HG03045 (cell line): ENCODE measurements around the gene TMEM86B.

Source experiments
- ATAC-seq: cut with Tn5 transposase; IDR thresholded peaks from one replicate; pipeline ENCODE4 v1.9.1; 2021; ENCODE audit warnings: mild to moderate bottlenecking, moderate library complexity; ENCODE audit not compliant: unreplicated experiment

Gene TMEM86B, protein sequence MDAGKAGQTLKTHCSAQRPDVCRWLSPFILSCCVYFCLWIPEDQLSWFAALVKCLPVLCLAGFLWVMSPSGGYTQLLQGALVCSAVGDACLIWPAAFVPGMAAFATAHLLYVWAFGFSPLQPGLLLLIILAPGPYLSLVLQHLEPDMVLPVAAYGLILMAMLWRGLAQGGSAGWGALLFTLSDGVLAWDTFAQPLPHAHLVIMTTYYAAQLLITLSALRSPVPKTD

DNA sequence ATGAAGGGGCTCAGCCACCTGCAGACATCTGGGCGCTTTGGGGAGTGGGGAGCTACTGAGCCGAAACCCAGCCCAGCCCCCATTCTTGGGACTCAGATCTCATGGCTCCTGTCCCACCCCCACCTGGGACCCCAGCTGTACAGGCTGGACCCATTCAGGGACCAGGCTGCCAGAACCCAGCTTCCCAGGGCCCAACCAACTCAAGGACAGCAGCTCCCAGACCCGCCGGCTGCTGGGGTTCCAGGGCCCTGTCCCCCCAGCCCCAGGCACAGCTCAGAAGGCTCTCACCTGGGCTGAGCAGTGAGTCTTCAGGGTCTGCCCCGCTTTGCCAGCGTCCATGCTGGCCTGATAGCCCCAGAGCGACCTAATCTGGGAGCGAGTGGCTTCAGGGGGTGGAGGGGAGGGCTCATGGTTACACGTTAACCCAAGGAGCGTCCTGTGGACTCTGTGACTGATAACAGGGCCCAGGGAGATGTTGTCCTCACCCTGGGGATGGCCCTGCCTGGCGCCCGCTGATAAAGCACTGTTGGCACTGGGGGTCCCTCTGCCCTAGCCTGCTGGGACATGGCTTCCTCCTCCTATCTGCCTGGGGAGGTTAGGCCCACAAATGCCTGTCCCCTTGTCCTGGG is at the start of gene TMEM86B:
TMEM86B (minus strand) TSS at position 361 of the 629 bp plus-strand sequence; CDS start at position 339, 22 bp downstream.
- no peak for ATAC-seq

DNA sequence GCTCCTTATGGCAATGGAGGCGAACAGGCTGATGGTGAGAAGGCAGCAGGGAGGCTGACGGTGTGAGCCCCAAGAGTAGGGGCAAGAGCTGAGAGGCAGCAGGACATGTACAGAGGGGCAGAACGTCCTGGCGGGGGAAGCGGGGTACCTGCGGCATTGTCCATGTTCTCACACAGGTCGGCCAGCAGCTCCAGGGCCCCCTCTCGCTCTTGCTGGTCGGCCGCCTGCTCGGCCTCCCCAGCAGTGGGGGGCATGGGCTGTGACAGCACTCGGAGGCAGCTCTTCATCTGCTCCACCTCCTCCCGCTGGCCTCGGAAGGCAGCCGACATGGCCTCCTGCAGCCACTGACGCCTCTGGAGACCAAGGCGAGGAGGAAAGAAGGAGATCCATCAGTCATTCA is 48.9 kb upstream of the TMEM86B start:
- ATAC-seq: no peak

DNA sequence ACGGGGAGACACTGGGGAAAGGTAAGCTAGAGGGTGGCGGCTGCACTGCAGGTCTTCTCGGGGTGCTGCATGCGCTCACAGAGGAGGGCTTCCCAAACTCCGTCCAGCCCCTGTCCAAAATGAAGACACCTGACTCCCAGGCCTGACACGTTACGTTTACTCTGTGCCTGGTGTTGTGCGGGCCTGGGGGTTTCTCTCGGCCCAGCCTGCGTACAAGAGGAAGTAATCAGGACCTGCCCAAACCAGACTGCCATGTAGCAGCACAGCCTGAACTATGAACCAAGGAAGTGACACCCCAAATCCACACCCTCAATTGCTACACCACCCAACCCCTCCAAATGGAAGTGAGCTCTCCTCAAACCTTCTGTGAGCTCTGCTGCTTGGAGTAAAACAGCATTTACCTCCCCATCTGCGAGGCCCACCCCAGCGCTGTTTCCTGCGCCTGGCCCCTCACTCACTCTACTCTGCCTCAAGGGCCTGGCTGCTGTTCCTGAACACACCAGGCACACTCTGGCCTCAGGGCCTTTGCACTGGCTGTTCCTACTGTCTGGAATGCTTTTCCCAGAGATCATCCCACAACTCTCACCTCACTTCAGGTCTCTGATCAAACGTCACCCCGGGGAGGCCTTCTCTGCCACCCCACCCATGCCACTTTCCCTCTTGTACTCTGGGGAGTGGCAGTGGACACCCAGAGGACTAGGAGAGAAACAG is 48.3 kb upstream of the TMEM86B start:
- ATAC-seq: no peak

DNA sequence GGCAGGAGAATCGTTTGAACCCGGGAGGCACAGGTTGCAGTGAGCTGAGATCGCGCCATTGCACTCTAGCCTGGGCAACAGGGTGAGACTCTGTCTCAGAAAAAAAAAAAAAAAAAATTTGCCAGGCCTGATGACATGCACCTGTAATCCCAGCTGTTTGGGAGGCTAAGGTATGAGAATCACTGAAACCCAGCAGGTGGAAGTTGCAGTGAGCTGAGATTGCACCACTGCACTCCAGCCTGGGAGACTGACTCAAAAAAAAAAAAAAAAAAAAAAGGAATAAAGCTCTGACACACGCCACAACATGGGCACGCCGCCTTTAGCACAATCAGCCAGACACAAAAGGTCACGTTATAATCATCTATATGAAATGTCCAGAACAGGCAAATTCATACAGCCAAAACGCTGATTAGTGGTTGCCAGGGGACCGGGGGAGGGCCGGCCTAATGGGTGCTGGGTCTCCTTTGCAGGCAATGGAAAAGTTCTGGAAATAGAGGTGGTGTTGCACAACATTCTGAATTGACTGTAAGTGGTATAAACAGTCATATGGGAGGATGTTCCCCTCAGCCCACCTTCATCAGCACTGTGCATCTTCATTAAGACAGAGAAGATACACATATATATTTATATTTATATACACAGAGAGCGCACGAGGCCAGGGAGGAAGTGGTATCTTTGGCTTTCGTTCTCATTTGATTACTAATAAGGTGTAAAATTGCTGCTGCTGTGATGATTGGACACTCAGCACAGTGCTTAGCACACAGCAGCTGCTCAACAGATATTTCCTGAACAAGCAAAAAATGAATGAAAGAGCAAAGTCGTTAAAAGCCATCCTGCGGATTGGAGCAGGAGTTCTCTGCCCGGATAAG is 47.5 kb upstream of the TMEM86B start:
- no peak for ATAC-seq

DNA sequence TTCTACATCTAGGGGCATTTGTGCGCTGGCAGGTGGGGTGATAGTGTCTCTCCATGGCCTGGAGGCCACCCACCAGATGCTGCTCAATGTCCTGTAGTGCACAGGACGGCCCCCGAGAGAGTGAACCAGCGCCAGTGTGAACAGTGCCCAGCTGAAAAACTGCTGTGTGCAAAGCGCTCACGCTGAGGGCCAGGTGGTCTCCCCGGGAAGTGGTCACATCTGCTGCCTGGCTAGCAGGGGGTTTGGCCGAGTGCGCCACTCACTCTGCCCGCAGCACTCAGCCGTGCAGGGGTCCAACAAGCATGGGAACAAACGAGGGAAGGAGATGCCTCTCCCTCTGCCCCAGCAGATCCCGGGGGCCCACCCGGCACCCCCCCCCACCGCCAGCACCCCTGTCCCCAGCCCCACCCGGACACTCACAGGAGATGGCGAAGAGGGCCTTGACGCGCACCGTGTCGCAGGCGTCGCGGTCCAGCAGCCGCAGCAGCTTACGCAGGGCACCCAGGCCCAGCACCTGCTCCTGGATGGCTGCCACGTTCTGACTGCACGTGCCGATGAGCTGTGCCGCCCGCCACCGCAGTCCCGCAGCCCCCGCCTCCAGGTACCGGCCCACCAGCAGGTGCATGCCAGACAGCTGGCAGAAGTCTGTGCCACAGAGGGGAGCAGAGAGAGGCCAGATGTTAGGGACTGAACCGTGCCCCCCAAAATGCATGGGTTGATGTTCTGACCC is 45.6 kb upstream of the TMEM86B start:
- ATAC-seq: no peak

DNA sequence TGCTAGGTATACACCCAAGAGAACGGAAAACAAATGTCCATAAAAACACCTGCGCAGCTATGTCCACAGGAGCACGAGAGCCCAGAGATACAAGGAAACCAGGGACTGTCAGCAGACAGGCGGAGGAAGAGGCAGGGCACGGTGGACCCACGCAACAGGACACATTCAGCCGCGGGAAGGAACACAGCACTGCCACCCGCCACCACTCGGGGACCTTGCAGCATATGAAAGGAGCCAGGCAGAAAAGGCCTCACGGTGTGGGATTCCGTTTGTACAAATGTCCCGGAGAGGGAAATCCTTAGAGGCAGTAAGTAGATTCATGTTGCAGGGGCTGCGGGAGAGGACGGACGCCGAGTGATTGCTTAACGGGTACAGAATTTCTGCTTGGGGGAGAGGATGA is 43.6 kb upstream of the TMEM86B start:
- ATAC-seq: no peak

DNA sequence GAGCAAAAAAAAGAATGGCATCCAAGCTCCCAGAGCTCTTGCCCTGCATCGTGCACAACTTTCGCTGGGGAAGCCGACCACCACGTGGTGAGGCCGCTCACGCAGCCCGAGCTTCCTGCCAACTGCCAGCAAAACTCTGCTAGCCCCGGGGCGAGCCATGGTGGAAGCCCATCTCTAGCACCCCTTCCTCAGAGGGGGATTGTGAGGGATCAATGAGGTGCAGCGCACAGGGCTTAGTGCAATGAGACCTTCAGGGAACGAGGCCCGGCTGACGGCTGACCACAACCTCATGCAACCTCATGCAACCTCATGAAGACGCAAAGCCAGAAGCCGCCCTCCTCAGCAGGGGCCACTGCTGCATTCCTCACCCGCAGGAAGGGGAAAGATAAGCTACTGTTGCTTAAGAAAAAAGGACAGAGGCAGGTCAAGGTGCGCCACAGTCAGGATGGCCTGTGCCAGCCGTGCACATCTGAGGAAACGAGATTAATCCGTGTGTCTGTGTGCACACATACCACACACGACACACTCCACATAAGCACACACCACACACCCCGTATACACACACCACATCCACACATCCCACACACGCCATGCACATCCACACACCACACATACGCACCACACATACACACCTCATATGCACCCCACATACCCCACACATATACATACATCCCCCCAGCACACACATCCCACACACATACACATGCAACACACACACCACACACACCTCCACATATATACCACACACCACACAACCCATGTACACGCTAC is 41.8 kb upstream of the TMEM86B start:
- no peak for ATAC-seq

DNA sequence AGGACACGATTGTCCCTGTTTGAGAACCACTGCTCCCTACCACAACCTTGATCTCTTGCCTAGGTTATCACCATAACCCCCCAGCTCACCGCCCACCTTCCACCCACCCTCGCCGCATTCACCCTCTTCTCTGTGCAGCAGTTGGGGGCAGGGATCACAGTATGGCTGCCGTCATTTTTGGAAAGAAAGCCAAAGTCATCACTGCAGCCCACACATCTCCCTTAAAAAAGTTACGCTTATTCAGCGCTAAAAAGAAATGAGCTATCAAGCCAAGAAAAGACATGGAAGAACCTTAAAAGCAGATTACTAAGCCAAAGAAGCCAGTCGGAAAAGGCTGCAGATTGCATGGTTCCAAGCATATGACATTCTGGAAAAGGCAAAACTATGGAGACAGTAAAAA is 40.7 kb upstream of the TMEM86B start:
- no peak for ATAC-seq

DNA sequence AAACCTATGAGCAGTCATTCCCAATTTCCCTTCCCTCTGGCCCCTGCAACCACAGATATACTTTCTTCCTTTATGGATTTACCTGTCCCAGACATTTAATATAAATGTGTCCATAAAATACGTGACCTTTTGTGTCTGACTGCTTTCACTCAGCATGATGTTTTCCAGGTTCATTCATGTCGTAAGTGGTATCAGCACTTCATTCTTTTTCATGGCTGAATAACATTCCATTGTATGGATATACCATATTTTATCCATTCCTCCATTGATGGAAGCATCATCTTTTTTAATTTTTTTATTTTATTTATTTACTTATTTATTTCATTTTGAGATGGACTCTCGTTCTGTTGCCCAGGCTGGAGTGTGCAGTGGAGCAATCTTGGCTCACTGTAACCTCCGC is 38.3 kb upstream of the TMEM86B start:
- no peak for ATAC-seq

DNA sequence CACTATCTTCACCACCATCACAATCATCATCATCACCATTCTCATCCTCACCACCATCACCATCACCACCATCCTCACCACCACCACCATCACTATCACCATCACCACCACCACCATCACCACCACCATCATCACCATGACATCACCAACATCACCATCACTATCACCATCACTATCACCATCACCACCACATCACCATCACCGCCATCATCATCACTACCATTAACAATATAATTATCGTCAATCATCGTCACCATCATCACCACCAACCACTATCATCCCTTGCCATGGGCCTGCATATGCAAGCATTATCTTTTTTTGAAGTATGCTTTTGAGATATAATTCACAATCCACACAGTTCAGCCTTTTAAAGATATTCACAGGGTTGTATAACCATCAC is 37.8 kb upstream of the TMEM86B start:
- ATAC-seq: no peak

DNA sequence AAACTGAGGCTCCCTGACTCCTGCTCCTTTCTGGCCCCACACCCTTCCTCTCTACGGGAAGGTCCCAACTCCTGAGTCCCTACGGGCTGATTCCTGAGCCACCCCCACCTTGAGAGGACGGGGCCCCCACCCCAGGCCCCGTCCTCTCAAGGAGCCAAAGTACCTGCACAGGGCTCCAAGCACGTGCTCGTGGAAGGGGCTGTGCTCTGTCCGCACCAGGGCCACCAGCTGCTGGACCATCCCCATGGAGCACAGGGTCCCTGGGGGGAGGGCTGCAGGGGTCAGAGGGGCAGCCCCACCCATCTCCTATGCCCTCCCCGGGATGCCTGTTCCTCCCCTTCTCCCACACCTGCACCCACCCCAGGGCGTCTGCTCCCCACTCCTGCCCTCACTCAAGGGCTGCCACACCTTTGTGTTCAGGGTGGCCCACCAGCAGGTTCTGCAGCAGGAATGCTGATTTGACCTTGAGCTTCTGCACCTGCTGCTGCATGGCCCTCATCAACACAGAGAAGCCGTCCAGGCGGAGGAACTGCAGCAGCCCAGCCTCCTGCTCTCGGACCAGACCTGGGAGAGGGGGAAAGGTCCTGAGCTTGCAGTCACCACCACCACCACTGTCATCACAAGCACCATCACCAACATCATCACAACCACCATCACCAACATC is 37.3 kb upstream of the TMEM86B start:
- ATAC-seq: no peak

DNA sequence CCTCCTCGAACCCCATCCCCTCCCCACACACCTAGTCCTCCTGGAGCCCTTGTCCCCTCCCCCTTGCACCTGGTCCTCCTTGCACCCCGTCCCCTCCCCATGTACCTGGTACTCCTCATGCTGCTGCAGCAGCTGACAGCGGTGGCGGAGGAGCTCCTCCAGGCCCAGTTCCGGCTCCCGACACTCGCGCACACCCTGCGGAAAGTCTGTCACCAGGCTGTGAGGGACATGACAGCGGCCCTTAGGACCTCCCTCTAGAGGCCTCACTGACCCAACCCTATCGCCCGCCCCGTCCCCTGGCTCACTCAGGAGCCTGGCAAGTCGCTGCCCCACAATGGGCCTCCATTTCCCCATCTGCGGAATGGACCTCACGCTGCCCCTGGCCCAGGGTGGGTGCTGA is 36.6 kb upstream of the TMEM86B start:
- no peak for ATAC-seq

DNA sequence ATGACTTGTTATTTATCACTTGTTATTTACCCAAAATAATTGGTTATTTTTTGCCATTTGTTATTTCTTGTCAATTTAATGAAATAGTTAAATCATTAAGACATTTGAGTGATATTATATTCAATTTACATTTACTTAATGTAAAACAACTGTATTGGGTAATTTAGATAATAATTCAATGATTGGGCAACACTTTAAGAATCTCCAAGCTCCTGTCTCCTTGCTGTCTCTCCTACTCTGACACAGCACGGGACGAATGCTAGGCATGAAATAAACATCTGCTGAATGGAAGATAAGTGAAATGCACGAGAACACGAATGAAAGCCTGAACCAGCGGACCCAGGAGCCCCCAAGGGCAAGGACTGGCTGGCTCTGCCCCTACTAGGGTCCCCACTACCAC is 36.0 kb upstream of the TMEM86B start:
- ATAC-seq: no peak

DNA sequence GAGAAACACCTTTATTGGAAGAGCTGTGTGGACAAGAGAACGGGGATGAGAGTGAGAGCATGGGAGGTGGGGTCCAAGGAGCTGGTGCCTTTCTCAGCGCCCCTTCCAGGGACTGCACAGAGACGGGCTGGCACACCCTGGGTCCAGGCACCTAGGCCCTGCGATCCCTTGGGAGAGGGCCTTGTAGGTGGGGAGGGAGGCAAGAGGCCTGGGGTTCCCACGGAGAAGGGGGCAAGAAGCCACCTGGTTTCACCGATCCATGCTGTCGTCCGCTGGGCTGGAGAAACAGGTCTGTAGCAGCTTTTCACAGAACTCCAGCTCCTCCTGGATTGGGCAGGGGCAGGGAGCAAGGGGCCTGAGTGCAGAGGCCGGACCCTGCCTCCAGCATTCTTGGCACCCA is 33.8 kb upstream of the TMEM86B start:
- no peak for ATAC-seq

DNA sequence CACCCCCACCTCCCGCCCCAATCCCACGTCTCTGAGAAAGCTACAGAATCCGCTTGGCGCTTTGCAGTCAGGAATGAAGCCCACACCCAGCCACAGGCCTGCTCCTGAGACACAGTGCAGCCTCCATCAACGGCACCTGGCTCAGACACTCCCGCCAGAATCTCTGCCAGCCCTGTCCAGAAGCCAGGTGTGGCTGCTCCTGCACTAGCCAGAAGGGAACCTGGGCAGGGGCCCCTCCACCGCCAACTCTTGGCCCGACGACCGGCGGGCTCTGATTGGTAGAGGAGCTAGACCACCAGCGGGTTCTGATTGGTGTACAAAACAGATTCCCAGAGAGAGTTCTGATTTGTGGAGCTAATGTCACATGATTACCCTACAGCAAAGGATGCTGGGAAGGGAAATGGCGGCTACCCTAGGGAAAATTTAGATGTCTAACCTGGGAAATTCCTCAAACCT is 33.1 kb upstream of the TMEM86B start:
- no peak for ATAC-seq

DNA sequence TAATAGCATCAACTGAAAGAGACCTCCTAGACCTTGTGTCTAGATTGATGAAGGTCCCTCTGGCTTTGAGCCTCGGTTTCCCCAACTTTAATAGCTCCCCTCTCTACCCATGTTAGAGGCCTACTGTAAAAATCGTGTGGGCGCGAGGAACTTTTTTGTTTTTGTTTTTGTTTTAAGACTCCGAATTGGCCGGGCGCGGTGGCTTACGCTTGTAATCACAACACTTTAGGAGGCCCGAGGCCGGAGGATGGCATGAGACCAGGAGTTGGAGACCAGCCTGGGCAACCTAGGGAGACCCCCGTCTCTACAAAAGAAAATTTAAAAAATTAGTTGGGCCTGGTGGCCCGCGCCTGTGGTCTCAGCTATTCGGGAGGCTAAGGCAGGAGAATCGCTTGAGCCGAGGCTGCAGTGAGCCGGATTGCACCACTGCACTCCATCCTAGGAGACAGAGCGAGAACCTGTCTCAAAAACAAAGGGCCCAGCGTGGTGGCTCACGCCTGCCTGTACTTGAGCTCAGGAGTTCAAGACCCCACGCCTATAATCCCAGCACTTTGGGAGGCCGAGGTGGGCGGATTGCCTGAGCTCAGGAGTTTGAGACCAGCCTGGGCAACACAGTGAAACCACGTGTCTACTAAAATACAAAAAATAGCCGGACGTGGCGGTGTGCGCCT is 31.1 kb upstream of the TMEM86B start:
- ATAC-seq: no peak

DNA sequence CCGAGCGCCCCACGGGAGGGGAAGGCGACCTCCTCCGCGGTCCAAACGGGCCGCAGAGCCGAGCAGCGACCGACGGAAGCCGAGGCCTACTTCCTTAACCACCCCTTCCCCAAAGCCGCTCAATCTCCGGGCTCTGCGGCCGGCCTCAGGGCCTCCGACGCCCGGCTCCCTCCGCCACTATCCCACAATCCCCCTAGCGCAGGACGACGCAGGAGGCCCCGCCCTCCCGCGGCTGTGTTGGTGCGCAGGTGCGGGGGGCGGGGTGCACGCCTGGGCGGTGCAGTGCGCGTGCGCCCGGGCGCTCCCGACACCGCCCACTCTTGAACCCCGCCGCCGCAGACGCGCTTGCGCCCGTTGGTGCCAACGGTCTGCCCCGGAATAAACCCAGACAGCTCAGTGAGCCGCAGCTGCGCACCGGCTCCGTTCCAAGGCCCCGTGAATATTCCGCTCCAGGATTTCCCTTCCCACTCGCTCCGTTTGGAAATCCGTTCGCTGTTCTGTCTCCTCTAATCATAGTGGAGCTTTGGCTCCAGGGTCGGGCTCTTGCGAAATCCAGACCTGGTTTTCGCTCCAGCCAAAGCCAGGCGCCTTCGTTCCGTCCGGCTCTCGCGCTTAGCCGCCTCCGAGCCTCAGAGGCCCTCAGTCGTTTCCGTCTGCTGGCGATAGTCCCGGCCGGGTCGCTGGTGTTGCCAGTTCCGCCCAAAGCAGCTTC is 30.4 kb upstream of the TMEM86B start, which contains the start of gene PPP6R1:
PPP6R1 (minus strand) TSS at position 190 of the 712 bp plus-strand sequence. CDS start 11,914 bp downstream, outside the sequence.
- peak; percentile 76 for ATAC-seq

DNA sequence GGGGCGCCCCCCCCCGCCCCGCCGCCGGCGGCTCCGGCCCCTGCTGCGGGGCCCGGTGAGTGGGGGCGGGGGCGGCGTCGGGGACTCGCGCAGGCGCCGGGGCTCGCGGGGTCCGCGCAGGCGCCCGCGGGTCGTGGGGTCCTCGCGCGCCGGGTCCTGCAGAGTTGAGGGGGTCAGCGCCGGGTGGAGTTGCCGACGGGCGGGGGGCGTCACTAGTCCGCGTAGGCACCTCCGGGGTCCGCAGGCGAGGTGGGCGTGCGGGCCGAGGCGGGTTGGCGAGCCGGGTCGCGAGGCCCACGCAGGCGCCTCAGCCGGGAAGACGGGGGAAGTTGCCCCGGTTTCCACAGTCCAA is 29.9 kb upstream of the TMEM86B start:
- peak; percentile 16 for ATAC-seq
